ENCODE results near the gene BCL7B. TPM values are rescaled to one million over a fixed set of nuclear protein-coding genes. Genes with fewer than 3 reads are reported as not detected.
A peak's percentile ranks its signal among the peaks of the same experiment; 100 is the strongest.
"Not testable (repeated sequence)": the region's sequence is repeated elsewhere in the genome, so short reads cannot be mapped to it uniquely, and the experiment has no call there.

The BCL7B gene
- total RNA-seq, 1 donor from 2014 or later: 83.5 TPM

- no peak for DNase-seq (ENCODE audit: low read depth)
These were observed 21.0 kb downstream of the BCL7B start for GRCh38 chr7:73536479-73536878.

DNA sequence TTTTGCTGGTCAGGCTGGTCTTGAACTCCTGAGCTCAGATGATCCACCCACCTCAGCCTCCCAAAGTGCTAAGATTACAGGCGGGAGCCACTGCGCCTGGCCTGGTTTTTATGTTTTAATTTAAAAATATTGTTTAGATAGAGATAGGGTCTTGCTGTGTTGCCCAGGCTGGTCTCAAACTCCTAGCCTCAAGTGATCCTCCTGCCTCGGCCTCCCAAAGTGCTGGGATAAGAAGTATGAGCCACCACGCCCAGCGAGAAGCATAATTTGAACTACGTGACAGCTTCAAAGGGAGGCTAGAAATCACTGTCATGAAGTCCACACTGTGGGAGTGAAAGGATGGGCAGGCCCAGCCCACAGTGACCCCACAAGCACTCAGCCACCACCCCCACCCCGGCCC, 21.6 kb downstream of the BCL7B start:
- not testable (repeated sequence) for DNase-seq (ENCODE audit: low read depth)

GRCh38 chr7:73533742-73534141, 23.7 kb downstream of the BCL7B start:
- no peak for DNase-seq (ENCODE audit: low read depth)

- no peak for DNase-seq (ENCODE audit: low read depth)
These were observed 25.3 kb downstream of the BCL7B start for GRCh38 chr7:73532224-73532623.

DNA sequence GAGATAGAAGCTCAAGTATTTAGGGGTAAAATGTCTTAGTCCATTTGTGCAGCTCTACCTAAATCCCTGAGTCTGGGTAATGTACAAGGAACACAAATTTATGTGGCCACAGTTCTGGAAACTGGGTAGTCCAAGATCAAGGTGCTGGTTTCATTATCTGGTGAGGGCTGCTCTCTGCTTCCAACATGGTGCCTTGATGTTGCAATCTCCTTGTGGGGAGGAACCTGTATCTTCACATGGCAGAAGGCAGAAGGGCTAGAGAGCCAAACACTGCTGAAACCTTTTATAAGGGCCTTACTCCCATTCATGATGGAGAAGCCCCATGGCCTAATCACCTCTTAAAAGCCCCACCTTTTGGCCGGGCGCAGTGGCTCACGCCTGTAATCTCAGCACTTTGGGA, 26.7 kb downstream of the BCL7B start:
- DNase-seq (ENCODE audit: low read depth): no peak

GRCh38 chr7:73526896-73527821, 30.3 kb downstream of the BCL7B start:
- DNase-seq (ENCODE audit: low read depth): peak; percentile 46

DNA sequence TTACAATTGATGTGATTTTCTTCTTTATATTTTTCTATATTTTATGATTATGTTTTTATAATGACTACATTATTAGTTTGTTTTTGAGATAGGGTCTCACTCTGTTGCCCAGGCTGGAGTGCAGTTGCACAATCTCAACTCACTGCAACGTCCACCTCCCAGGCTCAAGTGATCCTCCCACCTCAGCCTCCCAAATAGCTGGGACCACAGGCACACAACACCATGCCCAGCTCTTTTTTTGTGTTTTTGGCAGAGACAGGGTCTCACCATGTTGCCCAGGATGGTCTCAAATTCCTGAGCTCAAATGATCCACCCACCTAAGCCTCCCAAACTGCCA, 31.4 kb downstream of the BCL7B start:
- DNase-seq (ENCODE audit: low read depth): not testable (repeated sequence)

GRCh38 chr7:73522105-73522872, 35.2 kb downstream of the BCL7B start, which contains the start of gene BAZ1B:
Gene BAZ1B, minus strand, starts transcription at chr7:73522293. Its CDS starts 360 bp downstream, at chr7:73521933.
- peak; percentile 100 for DNase-seq (ENCODE audit: low read depth)

GRCh38 chr7:73521636-73522104, 35.8 kb downstream of the BCL7B start:
- DNase-seq (ENCODE audit: low read depth): peak; percentile 69

GRCh38 chr7:73520673-73521635, 36.5 kb downstream of the BCL7B start:
- peak; percentile 27 for DNase-seq (ENCODE audit: low read depth)

DNA sequence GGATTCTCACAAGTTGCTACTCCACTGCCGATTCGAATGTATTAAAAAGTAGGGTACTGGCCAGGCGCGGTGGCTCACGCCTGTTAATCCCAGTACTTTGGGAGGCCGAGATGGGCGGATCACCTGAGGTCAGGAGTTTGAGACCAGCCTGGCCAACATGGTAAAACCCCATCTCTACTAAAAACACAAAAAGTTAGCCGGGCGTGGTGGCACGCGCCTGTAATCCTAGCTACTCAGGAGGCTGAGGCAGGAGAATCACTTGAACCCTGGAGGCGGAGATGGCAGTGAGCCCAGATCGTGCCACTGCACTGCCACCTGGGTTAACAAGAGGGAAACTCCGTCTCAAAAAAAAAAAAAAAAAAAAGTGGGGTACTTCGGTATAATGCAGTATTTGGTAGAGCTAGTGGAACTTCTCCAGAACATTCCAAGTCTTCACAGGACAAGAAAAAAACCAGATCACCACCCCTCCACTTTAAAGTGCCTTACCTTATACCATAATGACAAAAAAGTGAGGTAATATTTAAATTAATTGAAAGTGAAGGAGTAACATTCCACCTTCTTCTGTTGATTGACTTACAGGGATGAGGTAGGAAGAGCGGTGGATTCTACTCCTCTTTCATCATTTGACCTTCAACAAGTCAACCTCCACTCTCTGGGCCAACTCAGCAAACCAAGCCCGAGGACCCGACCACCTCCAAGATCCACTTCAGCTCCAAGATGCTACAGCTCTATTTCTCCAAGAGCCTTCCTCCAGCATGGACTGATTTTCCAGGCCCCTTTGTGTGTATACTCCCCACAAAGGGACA, 37.4 kb downstream of the BCL7B start:
- no peak for DNase-seq (ENCODE audit: low read depth)

DNA sequence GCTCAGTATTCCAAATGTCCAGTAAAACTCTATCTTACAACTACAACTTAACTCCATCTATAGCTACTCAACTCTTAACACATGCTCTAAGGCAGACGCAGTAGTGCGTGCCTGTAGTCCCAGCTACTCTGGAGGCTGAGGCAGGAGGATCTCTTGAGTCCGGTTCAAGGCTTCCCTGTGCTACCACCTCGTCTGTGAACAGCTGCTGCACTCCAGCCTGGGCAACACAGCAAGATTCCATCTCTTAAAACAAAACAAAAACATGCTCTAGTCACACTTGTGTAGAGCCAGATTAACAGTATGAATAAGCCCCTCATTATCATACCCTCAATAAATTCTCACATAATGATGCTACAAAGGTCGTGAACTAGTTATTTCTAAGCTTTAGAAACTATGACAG, 39.0 kb downstream of the BCL7B start:
- no peak for DNase-seq (ENCODE audit: low read depth)

DNA sequence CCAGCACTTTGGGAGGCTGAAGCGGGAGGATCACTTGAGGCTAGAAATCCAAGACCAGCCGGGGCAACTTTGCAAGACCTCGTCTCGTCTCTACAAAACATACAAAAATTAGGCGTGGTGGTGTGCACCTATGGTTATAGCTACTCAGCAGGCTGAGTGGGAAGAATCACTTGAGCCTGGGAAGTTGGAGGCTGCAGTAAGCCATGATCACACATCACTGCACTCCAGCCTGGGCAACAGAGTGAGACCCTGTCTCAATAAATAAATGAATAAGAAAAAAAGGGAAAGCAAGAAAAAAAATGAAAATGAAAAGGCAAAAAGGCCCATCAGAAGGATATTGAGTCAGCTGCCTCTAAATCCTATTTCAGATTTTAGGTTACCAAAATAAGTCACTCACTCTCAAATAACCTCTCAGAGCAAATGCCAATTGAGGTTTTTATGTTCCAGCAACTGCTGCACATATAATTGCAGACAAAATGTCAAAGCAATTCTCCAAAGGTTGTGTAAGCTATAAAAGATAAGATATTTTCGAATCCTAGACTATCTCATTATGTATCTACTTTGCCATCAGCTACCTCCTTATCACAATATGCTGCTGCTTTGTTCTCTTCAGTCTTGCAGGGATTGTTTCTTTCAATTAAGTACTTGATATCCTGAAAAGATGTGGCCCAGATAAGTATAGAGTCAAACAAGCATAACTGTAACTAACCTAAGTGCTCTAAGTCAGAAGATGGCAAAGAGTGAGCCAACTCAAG, 40.1 kb downstream of the BCL7B start:
- DNase-seq (ENCODE audit: low read depth): peak; percentile 31

DNA sequence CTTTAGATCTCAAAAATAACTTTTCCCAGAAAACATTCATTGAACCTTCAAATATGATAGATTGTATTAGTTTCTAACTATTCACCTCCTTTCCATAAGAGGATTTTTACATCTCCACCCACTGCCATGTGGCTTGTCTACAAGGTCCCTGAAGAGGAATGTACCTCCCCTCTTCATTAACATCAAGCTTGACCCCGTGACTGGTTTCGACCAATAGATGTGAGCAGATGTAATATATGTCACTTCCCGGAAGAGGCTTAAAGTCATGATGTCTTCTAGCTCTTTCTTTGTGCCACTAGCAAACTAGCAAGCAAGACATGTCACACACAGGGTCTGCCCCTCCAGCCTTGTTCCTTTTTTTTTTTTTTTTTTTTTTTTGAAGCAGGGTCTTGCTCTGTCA, 42.3 kb downstream of the BCL7B start:
- DNase-seq (ENCODE audit: low read depth): no peak

DNA sequence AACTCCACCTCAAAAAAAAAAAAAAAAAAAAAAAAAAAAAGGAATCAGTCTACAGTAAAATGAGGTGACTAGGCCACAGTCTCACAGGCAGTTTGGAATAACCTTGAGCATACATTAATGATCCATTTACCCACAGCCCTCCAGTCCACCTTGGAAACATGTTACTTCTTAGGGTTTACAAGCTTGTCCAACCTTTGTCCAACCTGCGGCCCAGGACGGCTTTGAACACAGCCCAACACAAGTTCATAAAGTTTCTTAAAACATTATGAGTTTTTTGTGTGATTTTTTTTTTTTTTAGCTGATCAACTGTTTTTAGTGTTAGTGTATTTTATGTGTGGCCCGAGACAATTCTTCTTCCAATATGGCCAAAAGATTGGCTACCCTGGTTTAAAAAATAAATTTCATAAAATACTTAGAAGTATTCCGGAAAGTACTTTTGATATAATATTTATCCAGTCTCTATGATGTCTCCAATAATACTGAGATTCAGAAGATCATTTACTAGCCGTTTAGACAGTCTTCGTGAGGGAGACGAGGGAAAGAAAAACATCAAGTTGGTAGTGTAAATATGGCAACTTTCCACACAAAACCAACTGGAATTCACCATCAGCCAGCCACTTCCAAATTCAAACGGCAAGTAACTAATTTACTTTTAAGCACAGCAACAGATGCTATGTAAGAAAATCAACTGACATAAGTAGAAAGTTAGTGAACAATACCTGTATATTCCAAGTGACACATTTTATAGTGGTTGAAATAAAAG, 45.3 kb downstream of the BCL7B start:
- no peak for DNase-seq (ENCODE audit: low read depth)

GRCh38 chr7:73509463-73509862, 48.0 kb downstream of the BCL7B start:
- DNase-seq (ENCODE audit: low read depth): no peak

DNA sequence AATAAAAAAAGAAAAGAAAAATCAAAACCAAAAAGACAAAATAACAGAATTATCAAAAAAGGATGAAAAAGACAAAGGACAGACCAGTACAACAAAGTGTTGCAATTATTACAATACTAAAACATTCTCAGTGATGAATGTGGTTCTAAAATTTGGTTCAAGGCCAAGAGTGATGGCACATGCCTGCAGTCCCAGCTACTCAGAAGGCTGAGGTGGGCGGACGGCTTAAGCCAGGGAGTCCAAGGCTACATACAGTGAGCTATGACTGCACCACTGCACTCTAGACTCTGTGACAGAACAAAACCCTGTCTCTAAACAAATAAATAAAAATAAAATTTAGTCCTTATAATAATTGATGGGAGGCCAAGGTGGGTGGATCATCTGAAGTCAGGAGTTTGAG, 49.9 kb downstream of the BCL7B start:
- no peak for DNase-seq (ENCODE audit: low read depth)

- peak; percentile 54 for DNase-seq (ENCODE audit: low read depth)
These were observed 52.6 kb downstream of the BCL7B start for GRCh38 chr7:73504920-73505319.

GRCh38 chr7:73504017-73504416, 53.5 kb downstream of the BCL7B start:
- peak; percentile 83 for DNase-seq (ENCODE audit: low read depth)

Data from myocyte (in vitro differentiated cells).